ENCODE data around the gene SKI.
A peak's percentile ranks its signal among the peaks of the same experiment; 100 is the strongest.

SKI gene

DNA sequence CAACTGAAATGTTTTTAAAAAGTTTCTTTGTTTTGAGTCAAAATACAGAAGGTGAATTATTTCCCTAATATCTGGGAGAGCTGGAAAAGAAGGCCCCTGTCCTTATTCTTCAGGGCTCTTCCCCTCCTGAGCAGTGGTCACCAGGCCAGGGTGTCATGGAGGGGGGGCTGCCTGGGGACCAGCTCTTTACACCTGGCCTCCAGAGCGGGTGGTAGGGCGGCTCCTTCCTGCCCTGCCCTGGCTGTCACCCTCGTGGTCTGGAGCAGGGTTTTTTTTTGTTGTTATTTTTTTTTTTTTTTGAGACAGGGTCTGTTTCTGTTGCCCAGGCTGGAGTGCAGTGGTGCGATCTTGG is 6.6 kb downstream of the SKI start:
- no peaks in the 10 kb centered on the region; the same call in 1 of the 2 replicates for H3K36me3 ChIP-seq (ENCODE audit: insufficient read depth, low read length)
- TF ChIP-seq POLR2AphosphoS5 (IDR thresholded peaks at IDR 0.05; ENCODE audit: borderline replicate concordance, low read depth, low read length) (no peak), FOXP2 (optimal IDR thresholded peaks at IDR 0.05; ENCODE audit: control extremely low read depth, extremely low read length, insufficient read depth) (no peak), EZH2 (IDR thresholded peaks at IDR 0.05) (no peak)
- H3K4me3 ChIP-seq: peak overlapping the region; percentile 64
- H3K9me3 ChIP-seq (ENCODE audit: low read depth, low read length): no peaks in the 10 kb centered on the region
- peak overlapping the region; percentile 56 for H3K27ac ChIP-seq
- no peak overlapping the region for H3K9ac ChIP-seq (ENCODE audit: insufficient read length)
- DNase-seq (ENCODE audit: low read depth, low spot score): no peak

DNA sequence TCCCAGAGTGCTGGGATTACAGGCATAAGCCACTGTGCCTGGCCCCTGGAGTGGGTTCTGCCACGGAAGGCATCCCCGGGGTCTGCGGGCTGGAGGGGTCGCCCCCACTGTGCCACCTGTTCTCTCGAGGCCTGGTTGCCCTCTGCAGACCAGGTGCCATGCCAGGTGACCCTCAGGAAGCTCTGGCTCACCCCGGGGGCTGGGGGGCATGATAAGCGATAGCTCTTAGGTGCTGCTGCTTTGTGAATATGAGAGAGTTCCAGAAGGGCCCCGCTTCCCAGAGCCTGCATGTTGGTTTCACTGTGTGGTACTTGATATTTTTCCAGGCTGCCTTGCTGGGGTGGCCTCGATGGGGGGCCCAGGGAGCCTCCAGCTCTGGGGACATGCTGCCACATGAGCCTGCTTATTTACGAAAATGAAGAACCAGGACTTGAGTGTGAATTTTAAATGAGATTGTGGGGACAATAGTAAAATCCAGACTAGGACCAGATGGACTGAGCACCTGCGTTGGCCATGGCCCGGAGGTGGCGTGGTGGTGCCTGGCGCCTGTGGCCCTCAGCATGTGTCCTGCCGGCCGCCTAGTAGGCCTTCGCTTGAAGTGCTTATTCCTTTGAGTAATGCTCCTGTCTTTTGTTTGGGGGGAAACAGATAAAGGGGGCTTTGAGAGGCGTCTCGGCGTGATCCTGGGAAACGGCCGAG is 7.3 kb downstream of the SKI start:
- no peaks in the 10 kb centered on the region for H3K9me3 ChIP-seq (ENCODE audit: low read depth, low read length)
- H3K27ac ChIP-seq: no peak overlapping the region
- H3K9ac ChIP-seq (ENCODE audit: insufficient read length): no peak overlapping the region
- H3K4me3 ChIP-seq: no peak overlapping the region
- DNase-seq (ENCODE audit: low read depth, low spot score): no peak
- no peaks in the 10 kb centered on the region; the same call in 1 of the 2 replicates for H3K36me3 ChIP-seq (ENCODE audit: insufficient read depth, low read length)
- TF ChIP-seq FOXP2 (optimal IDR thresholded peaks at IDR 0.05; ENCODE audit: control extremely low read depth, extremely low read length, insufficient read depth): no peak
- no peak for TF ChIP-seq EZH2 (IDR thresholded peaks at IDR 0.05)
- no peak for TF ChIP-seq POLR2AphosphoS5 (IDR thresholded peaks at IDR 0.05; ENCODE audit: borderline replicate concordance, low read depth, low read length)

GRCh38 chr1:2236695-2237677 is 8.9 kb downstream of the SKI start:
- no peak overlapping the region for H3K4me3 ChIP-seq
- no peak for DNase-seq (ENCODE audit: low read depth, low spot score)
- no peak overlapping the region for H3K27ac ChIP-seq
- TF ChIP-seq EZH2 (IDR thresholded peaks at IDR 0.05) (no peak), FOXP2 (optimal IDR thresholded peaks at IDR 0.05; ENCODE audit: control extremely low read depth, extremely low read length, insufficient read depth) (no peak), POLR2AphosphoS5 (IDR thresholded peaks at IDR 0.05; ENCODE audit: borderline replicate concordance, low read depth, low read length) (no peak)
- H3K9ac ChIP-seq (ENCODE audit: insufficient read length): no peak overlapping the region
- no peaks in the 10 kb centered on the region for H3K9me3 ChIP-seq (ENCODE audit: low read depth, low read length)
- H3K36me3 ChIP-seq (ENCODE audit: insufficient read depth, low read length): no peaks in the 10 kb centered on the region; the same call in 1 of the 2 replicates

- Histone ChIP-seq H3K27ac (no peak overlapping the region), H3K9ac (ENCODE audit: insufficient read length) (no peak overlapping the region), H3K9me3 (ENCODE audit: low read depth, low read length) (no peaks in the 10 kb centered on the region), H3K36me3 (ENCODE audit: insufficient read depth, low read length) (no peaks in the 10 kb centered on the region; the same call in 1 of the 2 replicates), H3K4me3 (no peak overlapping the region)
- TF ChIP-seq FOXP2 (optimal IDR thresholded peaks at IDR 0.05; ENCODE audit: control extremely low read depth, extremely low read length, insufficient read depth): no peak
- TF ChIP-seq POLR2AphosphoS5 (IDR thresholded peaks at IDR 0.05; ENCODE audit: borderline replicate concordance, low read depth, low read length): no peak
- no peak for TF ChIP-seq EZH2 (IDR thresholded peaks at IDR 0.05)
- no peak for DNase-seq (ENCODE audit: low read depth, low spot score)
These were observed 9.7 kb downstream of the SKI start for GRCh38 chr1:2237773-2238172.

DNA sequence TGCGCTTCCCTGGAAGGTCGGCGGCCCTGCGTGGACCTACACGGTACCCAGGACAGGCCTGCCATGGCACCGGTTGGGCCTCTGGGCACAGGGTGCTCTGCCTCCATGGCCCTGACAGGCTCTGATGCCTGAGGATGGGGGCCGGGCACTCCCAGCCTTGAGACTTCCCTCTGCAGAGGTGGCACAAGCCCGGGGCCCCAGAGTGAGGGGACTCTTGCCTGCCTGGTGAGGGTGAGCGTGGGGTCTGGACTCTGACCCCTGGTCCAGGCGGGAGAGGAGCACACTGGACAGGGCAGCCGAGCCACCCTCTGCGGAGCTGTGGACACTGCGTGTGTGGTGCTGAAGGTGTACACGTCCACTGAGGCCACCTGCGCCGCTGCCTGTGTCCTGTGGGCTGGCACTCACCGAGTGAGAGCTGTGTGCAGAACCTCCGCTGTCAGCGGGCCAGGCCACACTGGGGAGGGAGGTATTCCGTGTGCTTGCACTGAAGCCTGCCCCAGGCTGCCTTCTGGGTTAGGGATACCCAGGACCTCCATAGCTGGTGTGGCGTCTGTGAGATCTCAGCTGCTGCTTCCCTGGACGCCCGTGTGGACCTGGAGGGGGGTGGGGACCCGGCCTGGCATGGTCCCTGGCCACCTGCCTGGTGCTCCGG is 10.4 kb downstream of the SKI start:
- H3K9ac ChIP-seq (ENCODE audit: insufficient read length): no peak overlapping the region
- TF ChIP-seq EZH2 (IDR thresholded peaks at IDR 0.05) (no peak), FOXP2 (optimal IDR thresholded peaks at IDR 0.05; ENCODE audit: control extremely low read depth, extremely low read length, insufficient read depth) (no peak), POLR2AphosphoS5 (IDR thresholded peaks at IDR 0.05; ENCODE audit: borderline replicate concordance, low read depth, low read length) (no peak)
- H3K9me3 ChIP-seq (ENCODE audit: low read depth, low read length): no peaks in the 10 kb centered on the region
- DNase-seq (ENCODE audit: low read depth, low spot score): no peak
- H3K27ac ChIP-seq: no peak overlapping the region
- H3K4me3 ChIP-seq: no peak overlapping the region
- H3K36me3 ChIP-seq (ENCODE audit: insufficient read depth, low read length): no peaks in the 10 kb centered on the region; the same call in 1 of the 2 replicates

GRCh38 chr1:2239013-2239370 is 10.9 kb downstream of the SKI start:
- no peak for DNase-seq (ENCODE audit: low read depth, low spot score)
- Histone ChIP-seq H3K4me3 (no peak overlapping the region), H3K36me3 (ENCODE audit: insufficient read depth, low read length) (no peaks in the 10 kb centered on the region; the same call in 1 of the 2 replicates), H3K9me3 (ENCODE audit: low read depth, low read length) (no peaks in the 10 kb centered on the region), H3K27ac (no peak overlapping the region), H3K9ac (ENCODE audit: insufficient read length) (no peak overlapping the region)
- TF ChIP-seq POLR2AphosphoS5 (IDR thresholded peaks at IDR 0.05; ENCODE audit: borderline replicate concordance, low read depth, low read length) (no peak), EZH2 (IDR thresholded peaks at IDR 0.05) (no peak)

GRCh38 chr1:2239384-2239985 is 11.4 kb downstream of the SKI start:
- DNase-seq (ENCODE audit: low read depth, low spot score): no peak
- H3K27ac ChIP-seq: peak overlapping the region; percentile 74
- no peak for TF ChIP-seq EZH2 (IDR thresholded peaks at IDR 0.05)
- H3K9me3 ChIP-seq (ENCODE audit: low read depth, low read length): no peaks in the 10 kb centered on the region
- H3K9ac ChIP-seq (ENCODE audit: insufficient read length): peak overlapping the region; percentile 45
- H3K4me3 ChIP-seq: no peak overlapping the region
- no peaks in the 10 kb centered on the region; the same call in 1 of the 2 replicates for H3K36me3 ChIP-seq (ENCODE audit: insufficient read depth, low read length)

Data from SK-N-MC (cell line).